Ovary (tissue), 3 donors: ENCODE measurements around the gene MKS1.

ENCODE experiments used
- CTCF ChIP-seq, 3 donors: fragments of 450-650 bp in 2 of 3; fragments of 200-600 bp in 1 of 3; IDR thresholded peaks; one replicate each; pipeline versions ENCODE4 v1.5.1 to v1.8.0; 2016 to 2022; ENCODE audit warnings: antibody characterized with exemption in 3 of 3, mild to moderate bottlenecking in 1 of 3
- POLR2A ChIP-seq: fragments of 450-650 bp; IDR thresholded peaks from one replicate; pipeline ENCODE4 v1.6.1; 2017; ENCODE audit warnings: antibody characterized with exemption, mild to moderate bottlenecking, moderate library complexity
- donor health status: DM: no; HTN: no; CAD: no.

- no peak for TF ChIP-seq POLR2A
- no peak for TF ChIP-seq CTCF (IDR thresholded peaks at IDR 0.05)
Observed at GRCh38 chr17:58247511-58248363, 28.7 kb upstream of the MKS1 start.
